GM13976 (cell line): ENCODE results near the gene LBX1.

Experiments used
- DNase-seq: peaks from one replicate; pipeline ENCODE4 v3.0.0; 2012; ENCODE audit warnings: low spot score
- in situ Hi-C: fragments of 300-500 bp; cut with MboI; formaldehyde crosslinking; loops from one replicate; pipeline ENCODE4 v1.12.0; 2022; ENCODE audit warnings: low sequenced_read_pairs, mixed read lengths, inconsistent platforms; ENCODE audit not compliant: unreplicated experiment
- TF ChIP-seq, protein P1 (sequence below): IDR thresholded peaks from 2 replicates; pipeline ENCODE4 v1.5.1; 2012; ENCODE audit warnings: borderline replicate concordance, mild to moderate bottlenecking; ENCODE audit not compliant: insufficient read depth; ENCODE audit errors: extremely low read depth, missing control alignments, control extremely low read depth

LBX1 gene

DNA sequence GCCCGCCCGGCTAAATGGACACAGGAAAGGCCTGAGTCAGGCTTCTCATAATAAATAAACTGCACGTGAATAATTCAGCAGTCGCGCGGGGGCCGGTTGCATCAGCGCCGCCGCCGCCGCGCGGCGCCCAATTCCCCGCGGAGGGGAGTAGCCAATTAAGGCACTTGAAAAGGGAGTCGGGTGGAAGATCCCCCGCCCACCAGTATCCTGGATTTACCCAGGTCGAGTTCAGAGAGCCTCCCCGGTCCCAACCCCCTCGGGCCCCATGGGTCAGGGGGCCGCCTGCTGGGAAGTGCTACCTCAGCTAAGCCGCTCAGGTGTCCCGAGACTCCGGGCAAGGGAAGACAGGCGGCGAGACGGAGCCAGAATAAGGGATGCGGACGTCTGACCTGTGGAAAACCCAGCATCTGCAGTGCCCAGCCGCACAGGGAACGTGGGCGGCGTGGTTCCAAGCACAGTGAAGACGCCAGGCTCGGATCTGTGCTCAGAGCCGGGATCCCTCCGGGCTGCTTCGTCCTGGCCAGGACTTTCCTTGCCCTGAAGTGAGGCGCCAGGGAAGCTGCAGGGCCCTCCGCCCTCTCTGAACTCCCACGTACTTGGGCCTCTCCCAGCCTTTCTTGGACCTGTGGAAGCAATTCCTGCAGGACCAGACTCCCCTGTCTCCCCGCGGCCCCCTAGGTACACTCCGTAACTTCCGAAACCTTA, 7.3 kb upstream of the LBX1 start:
- no peak for DNase-seq
- TF ChIP-seq, protein P1, sequence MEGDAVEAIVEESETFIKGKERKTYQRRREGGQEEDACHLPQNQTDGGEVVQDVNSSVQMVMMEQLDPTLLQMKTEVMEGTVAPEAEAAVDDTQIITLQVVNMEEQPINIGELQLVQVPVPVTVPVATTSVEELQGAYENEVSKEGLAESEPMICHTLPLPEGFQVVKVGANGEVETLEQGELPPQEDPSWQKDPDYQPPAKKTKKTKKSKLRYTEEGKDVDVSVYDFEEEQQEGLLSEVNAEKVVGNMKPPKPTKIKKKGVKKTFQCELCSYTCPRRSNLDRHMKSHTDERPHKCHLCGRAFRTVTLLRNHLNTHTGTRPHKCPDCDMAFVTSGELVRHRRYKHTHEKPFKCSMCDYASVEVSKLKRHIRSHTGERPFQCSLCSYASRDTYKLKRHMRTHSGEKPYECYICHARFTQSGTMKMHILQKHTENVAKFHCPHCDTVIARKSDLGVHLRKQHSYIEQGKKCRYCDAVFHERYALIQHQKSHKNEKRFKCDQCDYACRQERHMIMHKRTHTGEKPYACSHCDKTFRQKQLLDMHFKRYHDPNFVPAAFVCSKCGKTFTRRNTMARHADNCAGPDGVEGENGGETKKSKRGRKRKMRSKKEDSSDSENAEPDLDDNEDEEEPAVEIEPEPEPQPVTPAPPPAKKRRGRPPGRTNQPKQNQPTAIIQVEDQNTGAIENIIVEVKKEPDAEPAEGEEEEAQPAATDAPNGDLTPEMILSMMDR: no peak
- in situ Hi-C loops: no loop called here

DNA sequence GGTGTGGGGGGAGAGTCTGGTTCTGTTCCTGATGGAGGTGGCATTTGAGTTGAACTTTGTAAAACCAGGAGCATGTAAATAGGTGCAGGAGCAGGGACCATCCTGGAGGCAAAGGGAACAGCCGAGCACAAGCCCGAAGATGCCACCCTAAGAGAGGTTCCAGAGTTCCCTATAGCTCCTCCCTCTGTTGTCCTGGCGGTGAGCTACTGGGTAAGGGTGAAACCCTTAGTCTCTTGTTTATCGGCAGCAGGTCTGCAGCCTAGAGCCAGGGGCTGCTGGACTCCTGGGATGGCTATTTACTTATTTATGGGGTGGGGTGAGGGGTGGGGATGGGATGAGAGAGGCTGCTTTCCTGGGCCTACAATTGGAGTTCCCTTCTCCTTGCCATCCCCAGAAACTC, 6.5 kb upstream of the LBX1 start:
- TF ChIP-seq, protein P1: no peak
- in situ Hi-C loops: no loop called here

DNA sequence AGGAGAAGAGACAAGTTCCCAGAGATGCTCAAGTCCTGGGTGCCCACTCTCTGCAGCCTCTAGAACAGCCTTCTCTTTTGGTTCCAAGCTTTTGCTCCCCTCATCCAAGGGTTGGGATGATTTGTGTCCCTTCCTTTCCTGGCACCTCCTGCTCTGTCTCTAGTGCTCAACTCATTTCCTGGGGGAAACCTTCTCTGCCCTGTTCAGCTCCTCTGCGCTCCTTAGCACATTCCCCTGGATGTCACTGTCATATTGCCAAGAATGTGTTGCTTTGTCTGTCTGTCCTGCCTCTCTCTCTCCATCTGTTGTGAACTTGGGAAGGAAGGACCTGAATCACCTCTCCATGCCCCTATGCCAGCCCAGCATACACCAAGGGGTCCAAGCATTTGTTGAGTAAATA, 5.1 kb upstream of the LBX1 start:
- in situ Hi-C loops: no loop called here
- TF ChIP-seq, protein P1: no peak
- no peak for DNase-seq

More for the DNA sequence above, 6.5 kb upstream of the LBX1 start:
- DNase-seq: no peak

DNA sequence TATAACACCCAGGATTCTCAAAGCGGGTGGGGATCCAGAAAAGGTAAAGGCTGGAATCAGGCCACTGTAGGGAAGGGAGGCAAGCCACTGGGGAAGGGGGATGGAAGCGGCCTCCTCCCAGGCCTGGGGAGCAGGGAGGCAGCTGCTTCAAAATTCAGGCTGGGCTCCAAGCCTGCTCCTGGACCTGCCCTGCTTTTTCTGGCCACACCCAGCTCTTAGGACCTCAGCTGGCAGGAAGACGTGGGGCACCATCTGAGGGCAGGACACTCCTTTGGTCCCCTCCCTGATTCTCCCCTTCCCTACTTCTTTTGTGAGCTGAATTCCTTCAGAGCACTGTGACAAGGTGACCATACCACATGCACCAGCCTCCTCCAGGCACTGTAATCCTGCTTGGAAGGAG, 4.6 kb upstream of the LBX1 start:
- no peak for DNase-seq
- in situ Hi-C loops: no loop called here
- TF ChIP-seq, protein P1: no peak

DNA sequence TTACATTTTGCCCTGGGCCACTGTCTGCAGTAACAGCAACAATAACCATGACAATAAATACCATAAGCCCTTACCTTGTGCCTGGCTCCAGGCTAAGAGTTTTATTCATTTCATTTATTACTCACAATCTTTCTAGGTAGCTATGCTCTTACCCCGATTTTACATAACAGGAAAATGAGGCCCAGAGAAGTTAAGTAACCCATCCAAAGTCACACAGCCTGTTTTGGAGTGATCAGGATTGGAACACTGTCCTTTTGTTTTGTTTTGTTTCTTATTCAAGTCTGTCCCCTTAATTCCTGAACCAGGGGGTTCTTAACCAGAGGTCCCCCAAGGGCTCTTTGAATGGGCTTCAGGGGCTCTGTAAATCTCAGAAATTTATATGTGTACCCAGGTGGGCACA, 4.2 kb upstream of the LBX1 start:
- in situ Hi-C loops: no loop called here
- TF ChIP-seq, protein P1: no peak
- DNase-seq: no peak

DNA sequence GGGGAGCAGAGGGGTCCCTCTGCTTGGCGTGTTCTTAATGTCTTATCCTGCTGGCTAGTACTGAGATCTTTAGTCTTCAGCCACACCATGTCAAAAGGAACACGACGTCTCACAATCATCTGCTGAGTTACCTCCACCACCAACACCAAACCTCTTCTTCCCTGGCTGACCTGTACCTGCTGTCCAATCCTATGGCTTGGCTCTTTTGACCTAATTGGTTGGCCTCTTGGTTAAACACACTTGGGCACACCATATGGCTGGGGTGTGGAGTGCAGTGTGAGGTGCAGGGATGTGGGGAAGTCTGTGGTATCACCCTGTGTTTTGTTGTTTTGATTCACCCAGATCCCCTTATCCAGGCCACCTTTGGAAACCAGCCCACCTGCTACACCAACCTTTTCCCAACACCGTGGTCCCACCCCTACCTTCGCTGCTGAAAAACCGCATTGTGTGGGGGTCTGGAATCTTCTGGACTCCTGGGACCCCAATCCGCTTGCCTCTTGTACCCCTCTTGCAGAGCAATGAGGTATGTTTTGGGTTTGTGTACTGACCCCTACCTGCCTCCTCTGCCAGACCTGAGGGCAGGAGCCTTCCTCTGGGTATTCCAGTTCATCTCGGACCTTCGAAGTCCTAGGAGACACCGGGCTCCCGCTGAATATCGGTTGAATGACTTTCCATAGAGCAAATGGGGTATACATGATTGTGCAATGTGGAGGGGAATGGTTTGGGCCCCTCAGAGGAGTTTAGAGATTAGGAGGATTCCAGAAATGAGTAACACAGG, 2.8 kb upstream of the LBX1 start:
- in situ Hi-C loops: no loop called here
- DNase-seq: no peak
- TF ChIP-seq, protein P1: no peak
